GM18498 (cell line): ENCODE measurements around the gene NRP1.

ENCODE experiments used
- ATAC-seq: cut with Tn5 transposase; IDR thresholded peaks from one replicate; pipeline ENCODE4 v1.9.1; 2021; ENCODE audit warnings: mild to moderate bottlenecking, moderate library complexity; ENCODE audit not compliant: unreplicated experiment

NRP1 gene

DNA sequence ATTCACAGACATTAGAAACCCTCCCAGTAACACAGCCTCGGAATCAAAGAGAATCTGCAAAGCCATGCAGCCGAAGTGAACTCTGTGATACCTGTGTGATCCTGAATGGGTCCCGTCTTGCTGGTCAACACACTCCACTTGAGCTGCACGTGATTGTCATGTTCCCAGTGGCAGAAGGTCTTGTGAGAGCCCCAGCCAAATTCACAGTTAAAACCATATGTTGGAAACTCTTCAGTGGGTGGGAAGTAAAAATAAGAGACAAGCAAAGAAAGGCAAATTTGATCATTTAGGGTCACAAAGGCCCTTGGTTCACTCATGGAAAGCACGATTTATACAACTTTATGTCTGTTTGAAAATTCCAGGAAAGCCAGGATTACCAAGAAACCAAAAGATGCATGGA is 142.3 kb downstream of the NRP1 start:
- ATAC-seq: no peak

- ATAC-seq: no peak
Observed at GRCh38 chr10:33190406-33190805, 144.1 kb downstream of the NRP1 start.

DNA sequence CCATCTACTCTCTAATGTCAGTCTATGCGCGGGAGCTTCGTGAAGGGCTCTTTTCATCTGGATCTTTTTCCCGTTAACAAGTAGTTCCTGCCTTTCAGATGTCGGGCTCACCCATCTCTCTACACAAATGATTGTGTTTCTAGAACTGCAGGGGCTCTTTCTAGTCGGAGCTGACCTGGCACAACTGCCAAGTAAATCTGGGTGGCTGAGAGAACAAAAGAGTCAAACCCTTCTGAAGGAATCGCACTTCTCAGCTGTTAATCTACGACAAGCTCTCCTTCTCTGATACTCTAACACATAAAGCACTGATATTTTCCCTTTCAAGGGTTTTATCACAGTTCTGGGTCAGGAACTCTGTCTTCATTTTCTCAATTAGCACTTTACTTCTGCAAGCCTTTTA is 144.7 kb downstream of the NRP1 start:
- ATAC-seq: no peak

DNA sequence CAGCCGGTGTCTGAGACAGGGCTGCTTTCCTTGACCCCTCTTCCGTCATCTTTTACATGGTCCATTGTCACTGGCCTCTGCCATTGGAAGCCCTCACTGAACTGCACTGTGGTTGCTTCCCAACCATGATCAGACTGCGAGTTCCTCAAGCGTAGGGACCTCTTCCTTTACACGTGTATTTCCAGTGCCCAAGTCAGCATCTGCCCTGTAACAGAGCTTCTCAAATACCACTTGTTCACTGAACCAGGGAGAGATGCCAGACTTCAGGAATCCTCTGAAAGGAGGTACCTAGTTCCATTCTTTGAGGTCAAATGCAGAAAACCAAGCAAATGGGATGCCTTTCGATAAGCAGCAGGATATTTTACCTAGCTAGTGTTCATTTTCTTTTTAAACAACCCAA is 145.1 kb downstream of the NRP1 start:
- ATAC-seq: no peak

DNA sequence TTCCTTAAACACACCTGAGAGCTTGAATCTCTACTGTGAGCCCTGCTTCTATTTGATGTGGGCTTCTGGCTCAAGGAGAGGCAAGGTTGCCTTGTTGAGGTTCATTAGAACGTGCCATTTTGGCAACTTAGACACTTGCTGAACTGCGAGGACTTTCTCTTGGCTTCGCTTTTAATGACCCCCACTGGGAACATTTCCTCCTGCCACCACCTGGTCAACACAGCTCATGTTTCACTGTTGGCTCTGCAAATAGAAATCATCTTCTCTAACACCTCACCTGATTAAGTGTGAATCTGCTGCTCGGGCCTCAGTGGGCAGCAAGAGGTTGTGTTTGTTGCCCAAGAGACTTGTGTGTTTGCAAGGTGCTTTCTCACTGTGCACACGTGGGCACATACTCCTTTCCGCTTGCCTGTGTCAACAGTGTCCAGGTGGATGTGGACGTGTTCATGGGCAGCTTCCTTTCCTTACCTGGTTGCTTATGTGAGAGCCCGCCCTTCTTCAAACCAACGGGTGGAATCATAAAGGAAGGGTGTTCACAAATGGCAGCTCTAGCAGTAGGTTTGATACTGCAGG is 147.0 kb downstream of the NRP1 start:
- ATAC-seq: no peak

- ATAC-seq: no peak
Observed at GRCh38 chr10:33186150-33186549, 148.3 kb downstream of the NRP1 start.

- no peak for ATAC-seq
Observed at GRCh38 chr10:33183655-33184054, 150.8 kb downstream of the NRP1 start.

DNA sequence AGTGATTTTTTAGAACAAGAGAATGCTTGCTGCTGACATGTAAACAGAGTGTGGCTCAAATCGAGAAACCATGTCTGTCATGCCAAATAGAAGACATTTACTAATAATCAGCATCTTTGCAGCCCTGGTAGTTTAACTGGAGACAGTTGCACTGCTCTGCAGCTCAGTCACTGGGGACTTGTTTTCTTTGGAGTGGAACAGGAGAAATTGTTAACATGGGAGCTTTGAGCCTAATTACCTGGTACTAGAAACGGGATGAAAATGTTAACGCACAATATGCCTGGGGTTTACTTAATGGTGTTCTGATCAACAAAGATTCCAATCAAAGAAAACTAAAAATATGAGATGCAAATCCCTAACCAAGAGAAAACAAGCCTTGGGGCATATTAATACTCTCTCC is 153.5 kb downstream of the NRP1 start:
- ATAC-seq: no peak

GRCh38 chr10:33180390-33180789 is 154.1 kb downstream of the NRP1 start:
- no peak for ATAC-seq

DNA sequence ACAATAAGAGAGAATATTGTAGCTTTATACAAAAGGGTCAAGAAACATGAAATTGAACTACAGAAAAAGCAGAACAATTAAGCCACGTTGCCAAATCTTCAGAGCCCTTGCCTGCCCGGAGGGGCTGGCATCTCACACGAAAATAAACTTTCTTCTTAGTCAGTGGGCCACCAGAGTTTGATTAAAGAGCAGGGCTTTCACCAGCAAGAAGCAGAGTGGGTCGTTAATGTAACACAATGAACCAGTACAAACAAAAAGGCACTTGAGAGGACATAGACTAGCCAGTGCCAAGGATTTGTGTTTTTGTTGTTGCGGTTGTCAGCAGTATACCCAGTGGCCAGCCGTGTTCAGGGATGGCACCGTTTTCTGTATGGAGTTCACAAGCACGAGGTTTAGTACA is 155.4 kb downstream of the NRP1 start:
- no peak for ATAC-seq

DNA sequence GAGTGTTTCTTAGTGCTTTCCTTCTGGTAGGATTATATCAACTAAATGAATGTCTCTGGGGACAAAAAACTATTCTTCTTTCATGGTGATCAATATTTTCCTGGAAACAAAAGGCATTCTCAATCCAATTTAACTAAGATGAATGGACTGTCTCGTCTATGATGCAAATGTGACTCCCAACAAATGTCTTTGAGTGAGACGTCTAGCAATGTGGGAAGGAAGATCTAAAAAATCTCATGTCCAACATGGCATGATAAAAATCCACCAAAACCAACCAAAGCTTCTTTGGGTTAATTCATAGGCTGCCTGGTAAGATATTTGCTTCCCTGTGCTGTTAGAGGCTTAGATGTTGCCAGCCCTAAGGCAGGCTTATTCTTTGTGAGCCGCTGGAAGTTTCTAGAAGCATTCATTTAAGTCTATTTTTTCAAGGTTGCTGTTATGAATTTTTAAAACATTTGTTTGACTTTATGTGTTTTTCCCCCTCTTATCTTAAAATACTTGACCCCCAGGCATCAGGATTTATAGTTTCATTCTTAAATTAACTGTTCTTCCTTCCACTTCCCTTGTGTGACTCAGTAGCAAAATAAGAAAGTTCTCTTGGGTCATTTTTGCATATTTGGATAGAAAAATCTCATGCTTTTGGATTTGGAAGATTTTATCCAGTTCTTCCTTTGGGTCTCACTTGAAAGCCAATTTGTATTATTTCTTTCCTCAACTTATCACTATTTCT is 156.3 kb downstream of the NRP1 start:
- ATAC-seq: no peak

GRCh38 chr10:33176688-33177087 is 157.8 kb downstream of the NRP1 start:
- no peak for ATAC-seq

GRCh38 chr10:33174674-33175434 is 159.6 kb downstream of the NRP1 start:
- ATAC-seq: no peak

- ATAC-seq: no peak
Observed at GRCh38 chr10:33165911-33166310, 168.6 kb downstream of the NRP1 start.

DNA sequence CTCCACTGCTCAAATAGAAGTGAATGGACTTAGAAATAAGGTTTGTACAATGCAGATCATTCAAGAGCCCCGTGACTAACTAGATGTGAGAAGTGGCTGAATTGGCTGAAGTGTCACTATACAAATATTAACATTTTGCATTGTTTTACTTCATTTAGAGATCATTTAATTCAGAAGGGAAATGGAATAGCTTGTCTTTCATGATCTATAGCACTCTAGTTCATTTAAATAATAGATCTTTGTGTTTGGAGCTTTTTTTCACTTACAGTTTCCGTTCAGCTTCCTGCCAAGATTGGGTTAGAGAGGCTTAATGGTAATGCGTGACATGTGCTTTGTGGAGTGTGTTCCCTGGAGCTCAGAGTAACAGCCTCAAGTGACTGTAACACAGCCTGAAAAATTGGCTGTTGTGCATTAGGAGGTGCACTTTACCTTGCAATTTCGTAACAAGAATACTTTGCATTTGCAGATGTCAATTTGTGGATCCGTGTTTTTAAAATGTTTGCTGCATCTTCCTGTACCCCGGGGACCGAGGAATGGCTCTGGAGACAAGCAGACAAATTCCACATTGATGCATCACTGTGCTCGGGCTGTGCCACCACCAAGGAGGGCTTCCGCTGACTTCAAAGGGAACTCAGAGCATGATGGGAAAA is 170.3 kb downstream of the NRP1 start:
- no peak for ATAC-seq

- no peak for ATAC-seq
Observed at GRCh38 chr10:33162248-33162575, 172.3 kb downstream of the NRP1 start.

GRCh38 chr10:33161550-33162247 is 172.8 kb downstream of the NRP1 start:
- no peak for ATAC-seq

DNA sequence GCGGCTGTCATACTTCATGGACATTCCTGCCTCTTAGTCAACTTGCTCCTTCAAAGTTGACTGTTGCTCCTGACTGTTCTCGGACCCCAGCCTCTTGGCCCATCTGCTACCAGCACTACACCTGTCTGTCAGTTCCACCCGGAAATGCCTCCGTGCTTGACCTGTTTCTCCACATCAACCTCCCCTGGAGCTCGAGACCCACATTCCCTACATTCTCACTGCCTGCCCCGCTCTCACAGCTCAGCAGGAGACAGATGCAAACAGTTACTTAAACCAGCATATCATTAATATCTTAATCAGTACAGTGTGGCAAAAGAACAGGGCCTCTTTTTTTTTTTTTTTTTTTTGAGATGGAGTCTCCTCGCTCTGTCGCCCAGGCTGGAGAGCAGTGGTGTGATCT is 174.3 kb downstream of the NRP1 start:
- ATAC-seq: no peak

- no peak for ATAC-seq
Observed at GRCh38 chr10:33157103-33157502, 177.4 kb downstream of the NRP1 start.

DNA sequence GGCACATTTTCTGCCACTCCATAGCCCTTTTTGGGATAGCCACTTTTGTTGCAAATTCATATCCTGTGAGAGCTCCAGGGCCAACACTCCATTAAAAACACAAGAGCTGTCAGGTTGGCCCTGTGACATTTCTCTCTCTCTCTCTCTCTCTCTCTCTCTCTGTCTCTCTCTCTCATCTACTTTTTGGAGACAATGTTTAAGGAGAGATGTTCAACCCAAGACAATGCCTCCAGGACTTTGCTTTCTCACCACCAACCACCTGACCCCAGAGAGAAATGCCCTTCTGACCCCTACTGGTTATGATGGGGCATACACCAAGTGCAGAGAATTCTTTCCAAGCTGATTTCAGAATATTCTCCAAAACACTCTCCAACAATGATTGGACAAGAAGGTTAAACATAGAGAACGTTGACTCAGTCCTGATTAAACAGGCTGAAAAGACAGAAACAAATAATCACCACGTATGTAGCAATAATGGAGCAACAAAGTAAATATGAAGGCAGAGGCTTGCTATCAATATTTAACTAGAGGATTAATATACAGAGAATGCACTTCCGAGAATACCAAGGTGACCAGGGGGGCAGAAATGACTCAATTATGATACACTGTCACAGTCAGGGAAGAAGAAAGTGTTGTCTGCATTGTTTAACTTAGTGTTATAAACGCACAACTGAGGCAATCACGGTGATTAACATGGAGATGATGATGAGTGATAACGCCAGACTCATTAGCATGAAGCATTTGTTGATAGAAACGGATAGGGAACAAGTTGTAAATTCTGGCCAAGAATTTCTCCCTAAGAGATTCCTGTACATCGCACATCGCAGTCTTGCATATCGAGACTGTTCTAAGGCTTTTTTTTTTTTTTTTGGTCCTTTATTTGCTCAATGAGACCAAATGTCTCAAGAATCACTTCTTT is 178.5 kb downstream of the NRP1 start:
- peak; percentile 89 for ATAC-seq
